OCI-LY3 (cell line): ENCODE results near the gene CCDC27.

Source experiments
- H2AFZ ChIP-seq: fragments of 200-600, 300-600 bp; shearing (Covaris generic); 2 replicates; pipeline ENCODE4 v1.6.0; 2014; ENCODE audit warnings: antibody characterized with exemption, low read depth, low read length
- H3K27ac ChIP-seq: fragments of 200-600, 300-600 bp; sonication (generic); 2 replicates; pipeline ENCODE4 v1.5.1; 2014; ENCODE audit warnings: mild to moderate bottlenecking, low read length, moderate library complexity, mixed read lengths
- H3K27me3 ChIP-seq: fragments of 200-600, 300-600 bp; sonication (generic); 2 replicates; pipeline ENCODE4 v1.6.1; 2014; ENCODE audit warnings: low read depth, low read length, mixed read lengths
- H3K36me3 ChIP-seq: fragments of 200-600, 300-600 bp; sonication (generic); replicated peaks from 2 replicates; pipeline ENCODE3; 2014; ENCODE audit warnings: low read depth, low read length, mixed read lengths
- H3K4me1 ChIP-seq: fragments of 300-600, 200-600 bp; sonication (generic); 2 replicates; pipeline ENCODE4 v1.6.1; 2014; ENCODE audit warnings: low read length, mixed read lengths
- H3K4me2 ChIP-seq: fragments of 200-600, 300-600 bp; sonication (generic); 2 replicates; pipeline ENCODE4 v1.6.1; 2014; ENCODE audit warnings: low read length, mixed read lengths
- H3K4me3 ChIP-seq: fragments of 300-600, 200-600 bp; sonication (generic); 2 replicates; pipeline ENCODE4 v1.5.1; 2014; ENCODE audit warnings: antibody characterized with exemption, mild to moderate bottlenecking, low read length, moderate library complexity
- H3K79me2 ChIP-seq: fragments of 300-600, 200-600 bp; shearing (Covaris generic); 2 replicates; pipeline ENCODE4 v1.6.1; 2014; ENCODE audit warnings: mild to moderate bottlenecking, low read length, mixed read lengths
- H3K9ac ChIP-seq: fragments of 300-600, 200-600 bp; shearing (Covaris generic); 2 replicates; pipeline ENCODE4 v1.6.0; 2014; ENCODE audit warnings: mild to moderate bottlenecking, low read length, moderate library complexity
- H3K9me3 ChIP-seq: fragments of 200-600, 300-600 bp; shearing (Covaris generic); 2 replicates; pipeline ENCODE4 v1.6.1; 2014; ENCODE audit warnings: low read length, mixed read lengths; ENCODE audit not compliant: insufficient read depth
- H4K20me1 ChIP-seq: fragments of 200-600, 300-600 bp; sonication (generic); 2 replicates; pipeline ENCODE4 v1.6.1; 2016; ENCODE audit warnings: low read length, mixed read lengths; ENCODE audit not compliant: insufficient read depth
- EZH2phosphoT487 ChIP-seq: fragments of 200-600 bp; shearing (Covaris generic); IDR thresholded peaks from 2 replicates; pipeline ENCODE4 v1.6.1; 2018; ENCODE audit warnings: antibody characterized with exemption, mixed run types, low read depth
- TF ChIP-seq, protein P1 (sequence below): fragments of 200-600, 300-600 bp; sonication (generic); IDR thresholded peaks from 2 replicates; pipeline ENCODE4 v1.5.1; 2014; ENCODE audit warnings: antibody characterized with exemption, low read length, low read depth

The CCDC27 gene

GRCh38 chr1:3773572-3774275 is 21.5 kb downstream of the CCDC27 start:
- H3K4me3 ChIP-seq: no peak overlapping the region
- H3K9ac ChIP-seq: no peak overlapping the region
- TF ChIP-seq EZH2phosphoT487: no peak
- TF ChIP-seq, protein P1, sequence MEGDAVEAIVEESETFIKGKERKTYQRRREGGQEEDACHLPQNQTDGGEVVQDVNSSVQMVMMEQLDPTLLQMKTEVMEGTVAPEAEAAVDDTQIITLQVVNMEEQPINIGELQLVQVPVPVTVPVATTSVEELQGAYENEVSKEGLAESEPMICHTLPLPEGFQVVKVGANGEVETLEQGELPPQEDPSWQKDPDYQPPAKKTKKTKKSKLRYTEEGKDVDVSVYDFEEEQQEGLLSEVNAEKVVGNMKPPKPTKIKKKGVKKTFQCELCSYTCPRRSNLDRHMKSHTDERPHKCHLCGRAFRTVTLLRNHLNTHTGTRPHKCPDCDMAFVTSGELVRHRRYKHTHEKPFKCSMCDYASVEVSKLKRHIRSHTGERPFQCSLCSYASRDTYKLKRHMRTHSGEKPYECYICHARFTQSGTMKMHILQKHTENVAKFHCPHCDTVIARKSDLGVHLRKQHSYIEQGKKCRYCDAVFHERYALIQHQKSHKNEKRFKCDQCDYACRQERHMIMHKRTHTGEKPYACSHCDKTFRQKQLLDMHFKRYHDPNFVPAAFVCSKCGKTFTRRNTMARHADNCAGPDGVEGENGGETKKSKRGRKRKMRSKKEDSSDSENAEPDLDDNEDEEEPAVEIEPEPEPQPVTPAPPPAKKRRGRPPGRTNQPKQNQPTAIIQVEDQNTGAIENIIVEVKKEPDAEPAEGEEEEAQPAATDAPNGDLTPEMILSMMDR: no peak
- H2AFZ ChIP-seq: no peak overlapping the region
- H3K27ac ChIP-seq: no peak overlapping the region
- peaks cover 6% of the 10 kb centered on the region; the same call in 1 of the 2 replicates for H3K27me3 ChIP-seq
- no peaks in the 10 kb centered on the region for H4K20me1 ChIP-seq
- H3K4me1 ChIP-seq: peaks cover 20% of the 10 kb centered on the region
- no peaks in the 10 kb centered on the region for H3K79me2 ChIP-seq
- peak overlapping the region; percentile 73 for H3K4me2 ChIP-seq
- no peaks in the 10 kb centered on the region for H3K9me3 ChIP-seq
- H3K36me3 ChIP-seq: no peaks in the 10 kb centered on the region

GRCh38 chr1:3774276-3774945 is 22.2 kb downstream of the CCDC27 start:
- H3K9ac ChIP-seq: no peak overlapping the region
- H3K79me2 ChIP-seq: no peaks in the 10 kb centered on the region
- peaks cover under 1% of the 10 kb centered on the region for H3K36me3 ChIP-seq
- H2AFZ ChIP-seq: no peak overlapping the region
- H3K9me3 ChIP-seq: no peaks in the 10 kb centered on the region
- no peak overlapping the region for H3K27ac ChIP-seq
- peaks cover 6% of the 10 kb centered on the region; the same call in 1 of the 2 replicates for H3K27me3 ChIP-seq
- TF ChIP-seq, protein P1: no peak
- no peak for TF ChIP-seq EZH2phosphoT487
- H3K4me2 ChIP-seq: no peak overlapping the region
- H3K4me3 ChIP-seq: no peak overlapping the region
- H4K20me1 ChIP-seq: no peaks in the 10 kb centered on the region
- peaks cover 20% of the 10 kb centered on the region for H3K4me1 ChIP-seq

- Histone ChIP-seq H3K4me1 (peaks cover 20% of the 10 kb centered on the region), H3K4me3 (no peak overlapping the region), H3K9ac (no peak overlapping the region), H3K79me2 (no peaks in the 10 kb centered on the region), H3K36me3 (peaks cover 3% of the 10 kb centered on the region), H3K4me2 (no peak overlapping the region), H2AFZ (no peak overlapping the region), H4K20me1 (no peaks in the 10 kb centered on the region), H3K9me3 (no peaks in the 10 kb centered on the region), H3K27ac (no peak overlapping the region), H3K27me3 (peaks cover 6% of the 10 kb centered on the region; the same call in 1 of the 2 replicates)
- TF ChIP-seq EZH2phosphoT487: no peak
- TF ChIP-seq, protein P1: no peak
These were observed 22.8 kb downstream of the CCDC27 start for GRCh38 chr1:3774946-3775489.

DNA sequence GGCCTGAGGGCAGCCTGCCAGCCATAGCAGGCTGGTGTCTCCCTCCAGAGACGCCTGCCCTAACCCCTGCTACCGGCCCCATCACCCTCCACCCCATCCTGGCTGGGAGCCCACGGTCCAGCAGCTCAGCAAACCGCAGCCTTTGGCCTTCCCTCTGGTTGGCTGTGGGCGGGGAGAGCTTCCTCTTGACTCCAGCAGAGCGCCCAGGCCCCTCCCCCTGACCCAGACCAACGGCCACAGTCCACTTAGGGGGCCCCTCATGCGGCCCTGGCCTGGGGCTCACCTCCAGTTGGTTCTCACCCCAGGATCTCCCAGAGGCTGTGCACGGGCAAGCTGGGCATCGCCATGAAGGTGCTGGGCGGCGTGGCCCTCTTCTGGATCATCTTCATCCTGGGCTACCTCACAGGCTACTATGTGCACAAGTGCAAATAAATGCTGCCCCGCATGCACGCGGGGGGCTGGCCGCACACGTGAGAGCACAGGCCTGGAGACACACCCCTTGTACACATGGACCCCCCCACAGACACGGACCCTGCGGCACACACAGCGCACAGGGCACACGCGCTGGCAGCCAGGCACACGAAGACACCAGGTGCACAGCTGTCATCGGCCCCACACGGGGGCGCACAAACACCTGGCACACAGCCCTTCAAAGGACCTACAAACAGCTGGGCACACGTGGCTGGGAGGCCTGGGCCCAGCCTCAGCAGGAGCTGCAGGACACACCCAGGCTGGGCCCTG is 23.4 kb downstream of the CCDC27 start:
- Histone ChIP-seq H3K36me3 (peaks cover 6% of the 10 kb centered on the region), H3K9ac (no peak overlapping the region), H3K9me3 (no peaks in the 10 kb centered on the region), H3K4me1 (peaks cover 20% of the 10 kb centered on the region), H2AFZ (no peak overlapping the region), H3K79me2 (no peaks in the 10 kb centered on the region), H3K27me3 (peaks cover 6% of the 10 kb centered on the region; the same call in 1 of the 2 replicates), H4K20me1 (no peaks in the 10 kb centered on the region), H3K4me3 (peak overlapping the region; percentile 7; the same call in 1 of the 2 replicates), H3K4me2 (peak overlapping the region; percentile 49), H3K27ac (no peak overlapping the region)
- TF ChIP-seq, protein P1: peak; percentile 64
- no peak for TF ChIP-seq EZH2phosphoT487
